Ascending aorta (tissue), 2 donors: ENCODE data around the gene VSIG2. TPM values are rescaled to one million over a fixed set of nuclear protein-coding genes. Genes with fewer than 3 reads are reported as not detected.

Source experiments
- DNase-seq, 2 donors: peaks; one replicate each; pipeline ENCODE4 v3.0.0-alpha.2; 2019; ENCODE audit warnings: low spot score in 2 of 2
- H3K27ac ChIP-seq, 2 donors: fragments of 200-600 bp; sonication (generic); one replicate each; pipeline ENCODE4 v1.5.1; 2016 to 2017; ENCODE audit warnings: mild to moderate bottlenecking in 1 of 2
- H3K27me3 ChIP-seq: fragments of 200-600 bp; sonication (generic); one replicate; pipeline ENCODE4 v1.5.1; 2017
- H3K36me3 ChIP-seq, 2 donors: fragments of 200-600 bp; sonication (generic); one replicate each; pipeline ENCODE4 v1.5.1; 2016
- H3K4me1 ChIP-seq, 2 donors: fragments of 200-600 bp; sonication (generic); one replicate each; pipeline ENCODE4 v1.5.1; 2016 to 2017; ENCODE audit warnings: mild to moderate bottlenecking in 1 of 2
- H3K4me3 ChIP-seq, 2 donors: fragments of 200-600 bp; sonication (generic); one replicate each; pipeline ENCODE4 v1.5.1; 2016 to 2017; ENCODE audit warnings: mild to moderate bottlenecking in 1 of 2
- H3K9me3 ChIP-seq, 2 donors: fragments of 200-600 bp; sonication (generic); one replicate each; pipeline ENCODE4 v1.5.1; 2016
- CTCF ChIP-seq, 3 experiments: fragments of 200-600 bp in 2 of 3; fragments of 450-650 bp in 1 of 3; sonication (generic) in 2 of 3; IDR thresholded peaks; one replicate each; pipeline ENCODE4 v1.5.1; 2016 to 2019; ENCODE audit warnings: antibody characterized with exemption in 3 of 3, mild to moderate bottlenecking in 1 of 3, moderate library complexity in 1 of 3
- intact Hi-C: fragments of 100-400 bp; cut with DNase I; formaldehyde crosslinking; loops from one replicate; pipeline ENCODE4 v1.15.1; 2023
- total RNA-seq: library from RNA; depleted of rRNA; stranded (reverse); fragments of >200 nt; gene quantifications from one replicate; pipeline ENCODE4 v1.1.0, GENCODE V29; 2016

Gene VSIG2
- total RNA-seq, 1 donor from 2014 or later: not detected

GRCh38 chr11:124748481-124749343 lies 3.3 kb downstream of the VSIG2 start:
- H3K27ac ChIP-seq: peak overlapping the region in 1 of 2 donors; percentile 2
- peaks cover 0 to 6% of the 10 kb centered on the region in 2 donors for H3K4me1 ChIP-seq
- H3K9me3 ChIP-seq: no peaks in the 10 kb centered on the region
- H3K27me3 ChIP-seq: peaks cover 8% of the 10 kb centered on the region
- DNase-seq: no peak
- H3K36me3 ChIP-seq: peaks cover 0 to 3% of the 10 kb centered on the region in 2 donors
- intact Hi-C loops: no loop called here
- no peak for TF ChIP-seq CTCF (IDR thresholded peaks at IDR 0.05)
- H3K4me3 ChIP-seq: no peak overlapping the region

DNA sequence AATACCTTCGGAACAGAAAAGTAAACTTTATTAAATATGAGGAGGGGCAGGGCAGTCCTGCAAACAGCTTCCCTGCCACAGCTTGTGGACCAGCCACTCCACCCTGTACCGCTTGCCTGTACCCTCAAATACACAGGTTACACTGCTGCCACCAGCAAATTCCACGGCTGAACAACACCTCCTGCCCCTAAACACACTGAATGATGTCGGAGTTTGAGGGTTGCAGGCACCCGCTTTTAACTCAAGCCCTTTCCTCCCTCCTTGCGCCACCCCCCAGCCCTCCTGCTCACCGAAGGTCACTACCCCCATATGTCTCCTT lies 4.0 kb downstream of the VSIG2 start:
- no peak for TF ChIP-seq CTCF (IDR thresholded peaks at IDR 0.05)
- no peak for DNase-seq
- H3K9me3 ChIP-seq: no peaks in the 10 kb centered on the region
- intact Hi-C loops: no loop called here
- H3K27me3 ChIP-seq: peaks cover 8% of the 10 kb centered on the region
- peaks cover 0 to 6% of the 10 kb centered on the region in 2 donors for H3K4me1 ChIP-seq
- H3K36me3 ChIP-seq: no peaks in the 10 kb centered on the region
- peak overlapping the region in 1 of 2 donors; percentile 2 for H3K27ac ChIP-seq
- no peak overlapping the region for H3K4me3 ChIP-seq

- H3K9me3 ChIP-seq: no peaks in the 10 kb centered on the region
- peak overlapping the region in 1 of 2 donors; percentile 2 for H3K27ac ChIP-seq
- no peaks in the 10 kb centered on the region for H3K36me3 ChIP-seq
- H3K4me1 ChIP-seq: peaks cover 0 to 6% of the 10 kb centered on the region in 2 donors
- intact Hi-C loops: no loop called here
- TF ChIP-seq CTCF (IDR thresholded peaks at IDR 0.05): no peak
- DNase-seq: peak in 1 of 2 donors; percentile 53
- H3K27me3 ChIP-seq: peaks cover 8% of the 10 kb centered on the region
- no peak overlapping the region for H3K4me3 ChIP-seq
Observed at GRCh38 chr11:124747406-124748099, 4.5 kb downstream of the VSIG2 start.

DNA sequence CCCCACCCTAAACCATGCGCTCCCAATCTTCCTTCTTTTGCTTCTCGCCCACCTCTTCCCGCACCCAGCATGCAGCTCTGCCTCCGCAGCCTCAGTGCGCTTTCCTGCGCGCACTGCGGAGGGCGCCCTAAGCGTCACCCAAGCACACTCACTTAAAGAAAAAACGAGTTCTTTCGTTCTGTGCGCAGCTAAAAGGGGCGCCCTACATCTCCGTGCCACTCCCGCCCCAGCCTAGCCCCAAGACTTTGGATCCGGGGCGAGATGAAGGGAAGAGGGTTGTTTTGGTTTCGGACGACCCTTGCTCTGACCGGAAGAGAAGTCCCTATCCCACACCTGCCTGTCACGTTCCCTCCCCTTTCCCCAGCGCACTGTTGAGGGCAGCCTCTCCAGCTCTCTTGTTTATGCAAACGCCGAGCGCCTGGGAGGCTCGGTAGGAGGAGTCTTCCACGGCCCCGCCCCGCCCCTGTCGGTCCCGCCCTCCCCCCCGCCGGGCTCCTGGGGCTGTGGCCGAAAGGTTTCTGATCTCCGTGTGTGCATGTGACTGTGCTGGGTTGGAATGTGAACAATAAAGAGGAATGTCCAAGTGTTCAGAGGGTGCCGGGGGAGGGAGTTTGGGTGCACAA lies 5.3 kb downstream of the VSIG2 start:
- no peak overlapping the region for H3K27ac ChIP-seq
- no peaks in the 10 kb centered on the region for H3K9me3 ChIP-seq
- TF ChIP-seq CTCF (IDR thresholded peaks at IDR 0.05): peak in 2 of 3 experiments; percentile 15 to 44
- peaks cover 0 to 6% of the 10 kb centered on the region in 2 donors for H3K4me1 ChIP-seq
- DNase-seq: peak in 1 of 2 donors; percentile 74
- H3K27me3 ChIP-seq: peaks cover 8% of the 10 kb centered on the region
- intact Hi-C loops: no loop called here
- H3K36me3 ChIP-seq: no peaks in the 10 kb centered on the region
- peak overlapping the region; percentile 41 to 55 for H3K4me3 ChIP-seq

GRCh38 chr11:124745835-124746620 lies 6.0 kb downstream of the VSIG2 start:
- intact Hi-C loops: no loop called here
- peak in 1 of 2 donors; percentile 63 for DNase-seq
- H3K27me3 ChIP-seq: peaks cover 8% of the 10 kb centered on the region
- no peaks in the 10 kb centered on the region for H3K9me3 ChIP-seq
- no peak overlapping the region for H3K27ac ChIP-seq
- peaks cover 0 to 6% of the 10 kb centered on the region in 2 donors for H3K4me1 ChIP-seq
- H3K36me3 ChIP-seq: no peaks in the 10 kb centered on the region
- TF ChIP-seq CTCF (IDR thresholded peaks at IDR 0.05): no peak
- peak overlapping the region; percentile 41 to 55 for H3K4me3 ChIP-seq
